Ishikawa (cell line): ENCODE measurements around the gene DENND1A.

Experiments used
- CEBPB ChIP-seq: IDR thresholded peaks from 2 replicates; pipeline ENCODE4 v1.6.1; 2012
- CREB1 ChIP-seq: IDR thresholded peaks from 2 replicates; pipeline ENCODE4 v1.6.1; 2012; ENCODE audit warnings: low read depth
- EGR1 ChIP-seq: IDR thresholded peaks from 2 replicates; pipeline ENCODE4 v1.6.1; 2012
- EP300 ChIP-seq: IDR thresholded peaks from 2 replicates; pipeline ENCODE4 v1.6.1; 2012; ENCODE audit warnings: borderline replicate concordance
- FOXM1 ChIP-seq: IDR thresholded peaks from 2 replicates; pipeline ENCODE4 v1.6.1; 2012; ENCODE audit warnings: low read depth, borderline replicate concordance
- NFIC ChIP-seq: IDR thresholded peaks from 2 replicates; pipeline ENCODE4 v1.6.1; 2012
- RAD21 ChIP-seq: IDR thresholded peaks from 2 replicates; pipeline ENCODE4 v1.6.1; 2012; ENCODE audit warnings: low read depth
- TAF1 ChIP-seq: IDR thresholded peaks from 2 replicates; pipeline ENCODE4 v1.6.1; 2012; ENCODE audit warnings: low read depth, mild to moderate bottlenecking
- TCF12 ChIP-seq: IDR thresholded peaks from 2 replicates; pipeline ENCODE4 v1.6.1; 2012; ENCODE audit warnings: low read depth
- TEAD4 ChIP-seq: IDR thresholded peaks from 2 replicates; pipeline ENCODE4 v1.6.1; 2012
- YY1 ChIP-seq: IDR thresholded peaks from 2 replicates; pipeline ENCODE4 v1.6.1; 2012; ENCODE audit warnings: low read depth
- ZBTB7A ChIP-seq: IDR thresholded peaks from 2 replicates; pipeline ENCODE4 v1.6.1; 2012; ENCODE audit warnings: low read depth
- TF ChIP-seq, protein P1 (sequence below): IDR thresholded peaks from 2 replicates; pipeline ENCODE4 v1.6.1; 2012
- TF ChIP-seq, protein P2 (sequence below): IDR thresholded peaks from 2 replicates; pipeline ENCODE4 v1.6.1; 2012
- TF ChIP-seq, protein P3 (sequence below): IDR thresholded peaks from 2 replicates; pipeline ENCODE4 v1.6.1; 2012; ENCODE audit warnings: low read depth, mild to moderate bottlenecking

DENND1A gene

DNA sequence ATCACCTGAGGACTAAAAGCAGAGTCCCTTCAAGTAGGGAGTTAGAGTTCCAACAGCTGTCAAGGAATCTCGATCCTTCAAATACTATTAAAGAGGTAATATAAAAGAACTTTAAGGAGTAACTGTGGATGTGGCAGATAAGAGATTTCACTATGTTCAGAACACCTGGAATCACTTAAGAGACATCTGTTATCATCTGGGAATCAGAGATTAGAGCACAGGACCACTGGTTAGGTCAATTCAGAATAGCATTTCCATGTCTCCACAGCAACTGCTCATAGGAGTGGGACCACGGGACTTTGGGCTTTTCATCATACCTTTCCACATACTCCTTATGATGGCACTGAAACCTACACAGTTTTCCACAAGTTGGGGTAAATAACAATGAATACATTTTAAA, 216.6 kb downstream of the DENND1A start:
- no peak for TF ChIP-seq FOXM1
- TF ChIP-seq TEAD4, result no peak
- TF ChIP-seq, protein P1, sequence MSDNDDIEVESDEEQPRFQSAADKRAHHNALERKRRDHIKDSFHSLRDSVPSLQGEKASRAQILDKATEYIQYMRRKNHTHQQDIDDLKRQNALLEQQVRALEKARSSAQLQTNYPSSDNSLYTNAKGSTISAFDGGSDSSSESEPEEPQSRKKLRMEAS, result no peak
- TF ChIP-seq RAD21, result no peak
- TF ChIP-seq TAF1, result no peak
- TF ChIP-seq CREB1, result no peak
- no peak for TF ChIP-seq TCF12
- TF ChIP-seq NFIC, result no peak
- no peak for TF ChIP-seq EP300
- TF ChIP-seq ZBTB7A, result no peak
- TF ChIP-seq, protein P2, sequence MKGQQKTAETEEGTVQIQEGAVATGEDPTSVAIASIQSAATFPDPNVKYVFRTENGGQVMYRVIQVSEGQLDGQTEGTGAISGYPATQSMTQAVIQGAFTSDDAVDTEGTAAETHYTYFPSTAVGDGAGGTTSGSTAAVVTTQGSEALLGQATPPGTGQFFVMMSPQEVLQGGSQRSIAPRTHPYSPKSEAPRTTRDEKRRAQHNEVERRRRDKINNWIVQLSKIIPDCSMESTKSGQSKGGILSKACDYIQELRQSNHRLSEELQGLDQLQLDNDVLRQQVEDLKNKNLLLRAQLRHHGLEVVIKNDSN, result no peak
- no peak for TF ChIP-seq EGR1
- TF ChIP-seq, protein P3, sequence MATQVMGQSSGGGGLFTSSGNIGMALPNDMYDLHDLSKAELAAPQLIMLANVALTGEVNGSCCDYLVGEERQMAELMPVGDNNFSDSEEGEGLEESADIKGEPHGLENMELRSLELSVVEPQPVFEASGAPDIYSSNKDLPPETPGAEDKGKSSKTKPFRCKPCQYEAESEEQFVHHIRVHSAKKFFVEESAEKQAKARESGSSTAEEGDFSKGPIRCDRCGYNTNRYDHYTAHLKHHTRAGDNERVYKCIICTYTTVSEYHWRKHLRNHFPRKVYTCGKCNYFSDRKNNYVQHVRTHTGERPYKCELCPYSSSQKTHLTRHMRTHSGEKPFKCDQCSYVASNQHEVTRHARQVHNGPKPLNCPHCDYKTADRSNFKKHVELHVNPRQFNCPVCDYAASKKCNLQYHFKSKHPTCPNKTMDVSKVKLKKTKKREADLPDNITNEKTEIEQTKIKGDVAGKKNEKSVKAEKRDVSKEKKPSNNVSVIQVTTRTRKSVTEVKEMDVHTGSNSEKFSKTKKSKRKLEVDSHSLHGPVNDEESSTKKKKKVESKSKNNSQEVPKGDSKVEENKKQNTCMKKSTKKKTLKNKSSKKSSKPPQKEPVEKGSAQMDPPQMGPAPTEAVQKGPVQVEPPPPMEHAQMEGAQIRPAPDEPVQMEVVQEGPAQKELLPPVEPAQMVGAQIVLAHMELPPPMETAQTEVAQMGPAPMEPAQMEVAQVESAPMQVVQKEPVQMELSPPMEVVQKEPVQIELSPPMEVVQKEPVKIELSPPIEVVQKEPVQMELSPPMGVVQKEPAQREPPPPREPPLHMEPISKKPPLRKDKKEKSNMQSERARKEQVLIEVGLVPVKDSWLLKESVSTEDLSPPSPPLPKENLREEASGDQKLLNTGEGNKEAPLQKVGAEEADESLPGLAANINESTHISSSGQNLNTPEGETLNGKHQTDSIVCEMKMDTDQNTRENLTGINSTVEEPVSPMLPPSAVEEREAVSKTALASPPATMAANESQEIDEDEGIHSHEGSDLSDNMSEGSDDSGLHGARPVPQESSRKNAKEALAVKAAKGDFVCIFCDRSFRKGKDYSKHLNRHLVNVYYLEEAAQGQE, result no peak

DNA sequence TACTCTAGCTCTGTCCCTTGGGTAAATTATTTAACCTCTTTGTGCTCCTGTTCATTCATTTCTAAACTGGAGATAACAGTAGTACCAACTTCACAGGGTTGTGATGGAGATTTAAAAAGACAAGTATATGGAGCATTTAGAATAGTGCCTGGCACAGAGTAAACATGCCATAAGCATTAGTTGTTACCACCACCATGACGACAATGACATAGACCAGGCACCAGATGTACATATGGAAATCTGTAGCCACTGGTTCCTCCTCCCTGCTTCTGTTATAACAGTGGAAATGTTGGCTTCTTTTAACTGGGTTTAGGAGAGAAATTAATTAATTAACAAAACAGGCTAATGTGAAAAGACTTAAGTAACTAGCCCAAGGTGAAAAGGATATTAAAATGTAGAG, 217.5 kb downstream of the DENND1A start:
- TF ChIP-seq ZBTB7A (no peak), FOXM1 (no peak), CEBPB (no peak), CREB1 (no peak), TEAD4 (no peak), RAD21 (no peak), EP300 (no peak), TAF1 (no peak)
- TF ChIP-seq, protein P3, result no peak
- TF ChIP-seq, protein P2, result no peak
- TF ChIP-seq, protein P1, result no peak

DNA sequence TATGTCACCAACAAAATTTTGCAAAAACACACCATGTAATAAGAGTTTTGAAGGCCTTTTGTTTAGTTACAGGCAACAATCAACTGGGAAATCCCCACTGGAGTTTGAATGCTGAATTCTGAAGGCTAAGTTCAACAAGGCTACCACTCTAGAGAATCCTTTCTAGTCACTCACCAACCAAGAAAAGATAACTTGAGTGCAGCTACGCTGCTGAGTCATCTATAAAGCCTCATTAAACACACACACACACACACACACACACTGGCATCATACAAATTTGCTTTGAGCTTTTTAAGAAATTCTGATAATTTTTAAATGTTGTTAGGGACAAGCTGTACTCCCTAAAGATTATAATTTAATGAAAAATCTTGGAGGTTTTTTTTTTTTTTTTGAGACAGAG, 219.6 kb downstream of the DENND1A start:
- TF ChIP-seq, protein P2, result no peak

DNA sequence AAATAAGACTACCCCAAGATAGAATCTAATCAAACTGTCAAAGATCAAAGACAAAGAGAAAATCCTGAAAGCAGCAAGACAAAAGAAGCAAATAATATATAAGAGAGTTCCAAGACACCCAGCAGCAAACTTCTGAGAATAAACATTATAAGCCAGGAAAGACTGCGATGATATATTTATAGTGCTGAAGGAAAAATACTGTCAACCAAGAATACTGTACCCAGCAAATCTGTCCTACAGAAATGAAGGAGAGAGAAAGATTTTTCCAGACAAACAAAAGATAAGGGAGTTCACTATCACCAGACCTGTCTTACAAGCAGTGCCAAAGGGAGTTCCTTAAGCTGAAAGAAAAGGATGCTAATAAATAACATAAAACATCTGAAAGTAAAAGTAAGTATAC, 227.4 kb downstream of the DENND1A start:
- TF ChIP-seq, protein P3, result no peak
- TF ChIP-seq EP300 (no peak), TEAD4 (no peak), RAD21 (no peak)
- TF ChIP-seq, protein P2, result no peak

DNA sequence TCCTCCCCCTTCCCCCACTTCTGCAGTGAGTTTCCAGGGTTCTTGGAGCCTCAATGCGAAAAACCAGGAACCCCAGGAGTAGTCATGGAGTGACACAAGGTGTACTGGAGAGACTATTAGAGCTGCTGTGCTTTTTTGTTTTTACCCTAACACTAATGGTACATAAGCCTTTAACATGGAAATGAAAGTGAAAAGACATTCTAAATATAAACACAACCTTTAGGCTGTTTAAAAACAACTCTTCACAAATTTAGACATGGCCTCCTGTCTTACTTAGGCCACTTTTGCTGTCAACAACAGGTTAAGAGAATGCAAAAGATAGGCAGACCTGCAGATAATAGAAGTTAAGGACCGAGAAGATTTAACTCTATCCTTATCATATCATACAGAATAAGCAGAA, 232.2 kb downstream of the DENND1A start:
- no peak for TF ChIP-seq YY1
- TF ChIP-seq EP300, result no peak
- TF ChIP-seq, protein P2, result no peak
- no peak for TF ChIP-seq TCF12
- TF ChIP-seq FOXM1, result no peak
- no peak for TF ChIP-seq NFIC
- no peak for TF ChIP-seq CREB1
- no peak for TF ChIP-seq CEBPB
- TF ChIP-seq EGR1, result no peak
- no peak for TF ChIP-seq RAD21
- TF ChIP-seq, protein P1, result no peak
- TF ChIP-seq, protein P3, result no peak
- TF ChIP-seq TEAD4, result no peak
- no peak for TF ChIP-seq TAF1
- TF ChIP-seq ZBTB7A, result no peak
